Nephron progenitor cell (in vitro differentiated cells): ENCODE results near the gene DMD.

Source experiments
- DNase-seq: peaks from one replicate; pipeline ENCODE4 v3.0.0; 2021
- H3K27ac Mint-ChIP-seq: 2 replicates; pipeline ENCODE4 v1.8.0; 2021; ENCODE audit warnings: mild to moderate bottlenecking, moderate library complexity, mixed read lengths
- H3K27me3 Mint-ChIP-seq: 2 replicates; pipeline ENCODE4 v1.8.0; 2021; ENCODE audit warnings: mild to moderate bottlenecking, low read depth, mixed read lengths; ENCODE audit not compliant: poor library complexity
- H3K36me3 Mint-ChIP-seq: 2 replicates; pipeline ENCODE4 v1.8.0; 2021; ENCODE audit warnings: low read depth, mixed read lengths
- H3K4me1 Mint-ChIP-seq: 2 replicates; pipeline ENCODE4 v1.8.0; 2021; ENCODE audit warnings: mixed read lengths
- H3K4me3 Mint-ChIP-seq: 2 replicates; pipeline ENCODE4 v1.8.0; 2021; ENCODE audit warnings: mild to moderate bottlenecking, moderate library complexity, mixed read lengths
- H3K9me3 Mint-ChIP-seq: 2 replicates; pipeline ENCODE4 v1.8.0; 2021; ENCODE audit warnings: mild to moderate bottlenecking, moderate library complexity, mixed read lengths
- TF ChIP-seq, protein P1 (sequence below): fragments of 200-600 bp; sonication (generic); IDR thresholded peaks from 2 replicates; pipeline ENCODE4 v1.5.0; 2021; ENCODE audit warnings: antibody characterized with exemption

Gene DMD

DNA sequence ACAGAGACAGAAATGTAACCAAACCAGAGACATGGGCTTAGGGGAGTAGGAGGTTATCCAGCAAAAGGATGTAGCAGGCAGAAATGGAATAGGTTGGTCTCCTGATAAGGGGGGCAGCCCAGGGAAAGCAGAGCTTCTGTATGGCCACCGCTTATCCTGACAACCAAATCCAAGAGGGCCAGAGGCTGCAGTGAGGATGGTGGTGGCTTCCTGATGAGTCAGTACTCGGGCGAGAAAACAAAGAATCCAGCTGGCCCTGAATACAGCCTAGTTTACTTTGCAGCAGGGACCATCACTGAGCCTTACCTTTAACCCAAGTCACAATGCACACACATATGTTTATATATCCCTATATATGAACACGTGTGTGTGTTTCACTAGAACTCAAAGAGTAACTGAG is 2009.8 kb downstream of the DMD start:
- no peaks in the 10 kb centered on the region for H3K4me1 Mint-ChIP-seq
- H3K9me3 Mint-ChIP-seq = peaks cover 43% of the 10 kb centered on the region
- no peak for DNase-seq
- peaks cover 31% of the 10 kb centered on the region for H3K36me3 Mint-ChIP-seq
- no peak overlapping the region for H3K27ac Mint-ChIP-seq
- H3K4me3 Mint-ChIP-seq = no peak overlapping the region
- no peaks in the 10 kb centered on the region for H3K27me3 Mint-ChIP-seq
- TF ChIP-seq, protein P1, sequence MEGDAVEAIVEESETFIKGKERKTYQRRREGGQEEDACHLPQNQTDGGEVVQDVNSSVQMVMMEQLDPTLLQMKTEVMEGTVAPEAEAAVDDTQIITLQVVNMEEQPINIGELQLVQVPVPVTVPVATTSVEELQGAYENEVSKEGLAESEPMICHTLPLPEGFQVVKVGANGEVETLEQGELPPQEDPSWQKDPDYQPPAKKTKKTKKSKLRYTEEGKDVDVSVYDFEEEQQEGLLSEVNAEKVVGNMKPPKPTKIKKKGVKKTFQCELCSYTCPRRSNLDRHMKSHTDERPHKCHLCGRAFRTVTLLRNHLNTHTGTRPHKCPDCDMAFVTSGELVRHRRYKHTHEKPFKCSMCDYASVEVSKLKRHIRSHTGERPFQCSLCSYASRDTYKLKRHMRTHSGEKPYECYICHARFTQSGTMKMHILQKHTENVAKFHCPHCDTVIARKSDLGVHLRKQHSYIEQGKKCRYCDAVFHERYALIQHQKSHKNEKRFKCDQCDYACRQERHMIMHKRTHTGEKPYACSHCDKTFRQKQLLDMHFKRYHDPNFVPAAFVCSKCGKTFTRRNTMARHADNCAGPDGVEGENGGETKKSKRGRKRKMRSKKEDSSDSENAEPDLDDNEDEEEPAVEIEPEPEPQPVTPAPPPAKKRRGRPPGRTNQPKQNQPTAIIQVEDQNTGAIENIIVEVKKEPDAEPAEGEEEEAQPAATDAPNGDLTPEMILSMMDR = no peak

DNA sequence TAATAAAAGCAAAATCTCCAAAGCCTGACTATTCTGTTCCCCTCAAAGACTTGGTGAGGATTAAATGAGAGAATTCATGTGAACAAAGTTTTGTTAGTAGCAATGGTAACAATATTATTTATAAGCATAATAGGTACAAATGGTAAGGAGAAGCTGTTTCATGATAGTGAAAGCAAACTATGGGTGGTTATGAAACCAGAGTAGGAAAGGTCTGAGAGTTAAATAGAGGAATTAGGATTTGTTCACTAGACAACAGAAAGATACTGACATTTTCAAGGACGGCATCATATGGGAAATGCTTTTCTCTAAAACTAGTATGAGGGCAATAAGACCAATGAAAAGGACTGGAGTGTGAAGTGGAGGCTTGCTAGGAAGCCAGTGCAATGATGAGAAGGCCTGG is 2010.9 kb downstream of the DMD start:
- TF ChIP-seq, protein P1 = no peak
- Mint-ChIP-seq H3K27ac (no peak overlapping the region), H3K4me3 (no peak overlapping the region), H3K9me3 (peaks cover 42% of the 10 kb centered on the region), H3K4me1 (no peaks in the 10 kb centered on the region), H3K27me3 (no peaks in the 10 kb centered on the region), H3K36me3 (peaks cover 37% of the 10 kb centered on the region)
- no peak for DNase-seq

DNA sequence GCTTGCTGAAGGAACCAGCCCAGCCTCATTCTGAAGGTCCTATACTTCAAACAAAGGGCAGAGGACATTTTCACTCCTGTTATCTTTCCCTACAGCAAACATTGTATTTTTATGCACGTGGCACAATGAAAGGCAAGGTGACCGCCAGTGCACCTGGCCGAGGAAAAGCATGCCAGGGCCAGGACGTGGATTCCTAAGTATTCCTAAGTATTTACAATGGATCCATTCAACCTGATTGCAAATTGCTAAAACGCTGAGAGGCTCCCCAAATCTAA is 2011.6 kb downstream of the DMD start:
- Mint-ChIP-seq H3K4me3 (no peak overlapping the region), H3K36me3 (peaks cover 39% of the 10 kb centered on the region), H3K9me3 (peaks cover 49% of the 10 kb centered on the region), H3K27ac (no peak overlapping the region), H3K4me1 (no peaks in the 10 kb centered on the region), H3K27me3 (no peaks in the 10 kb centered on the region)
- TF ChIP-seq, protein P1 = no peak
- no peak for DNase-seq

DNA sequence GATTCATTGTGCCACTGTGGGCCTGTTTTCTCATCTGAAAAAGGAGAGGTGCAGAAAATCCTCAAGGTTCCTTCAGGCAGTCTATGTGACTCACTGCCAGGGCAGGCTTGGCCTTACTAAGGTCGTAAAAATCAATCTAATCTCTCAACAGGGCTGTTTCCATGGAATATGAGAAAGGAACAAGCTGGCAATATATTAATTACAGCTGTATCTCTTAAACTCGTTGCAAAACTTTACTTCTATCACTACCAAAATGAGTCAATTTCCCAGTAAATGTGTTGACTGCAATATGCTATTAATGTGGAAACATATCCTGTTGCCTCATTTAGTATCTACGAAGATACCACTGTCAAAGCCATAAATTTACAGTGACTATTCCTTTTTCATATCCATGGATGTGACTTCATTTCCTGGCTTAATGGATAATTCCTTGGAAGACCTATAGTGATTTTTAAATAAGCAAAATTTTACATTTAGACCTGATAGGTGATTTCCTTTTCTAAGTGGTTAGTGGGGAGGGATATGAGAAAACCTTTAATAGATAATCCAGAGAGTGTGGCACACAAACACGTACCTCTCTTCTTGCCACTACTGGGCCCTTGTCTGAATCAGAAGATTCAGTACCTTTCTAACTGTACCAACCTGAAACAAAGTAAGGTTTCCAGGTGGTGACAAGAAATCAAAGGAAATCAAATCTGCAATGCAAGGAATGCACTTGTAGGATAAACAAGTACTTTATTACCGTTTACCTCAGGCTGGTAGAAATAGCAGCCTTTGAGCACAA is 2012.1 kb downstream of the DMD start:
- DNase-seq = no peak
- peaks cover 54% of the 10 kb centered on the region for H3K9me3 Mint-ChIP-seq
- no peak overlapping the region for H3K27ac Mint-ChIP-seq
- TF ChIP-seq, protein P1 = no peak
- no peaks in the 10 kb centered on the region for H3K4me1 Mint-ChIP-seq
- H3K4me3 Mint-ChIP-seq = no peak overlapping the region
- peaks cover 45% of the 10 kb centered on the region for H3K36me3 Mint-ChIP-seq
- H3K27me3 Mint-ChIP-seq = no peaks in the 10 kb centered on the region

DNA sequence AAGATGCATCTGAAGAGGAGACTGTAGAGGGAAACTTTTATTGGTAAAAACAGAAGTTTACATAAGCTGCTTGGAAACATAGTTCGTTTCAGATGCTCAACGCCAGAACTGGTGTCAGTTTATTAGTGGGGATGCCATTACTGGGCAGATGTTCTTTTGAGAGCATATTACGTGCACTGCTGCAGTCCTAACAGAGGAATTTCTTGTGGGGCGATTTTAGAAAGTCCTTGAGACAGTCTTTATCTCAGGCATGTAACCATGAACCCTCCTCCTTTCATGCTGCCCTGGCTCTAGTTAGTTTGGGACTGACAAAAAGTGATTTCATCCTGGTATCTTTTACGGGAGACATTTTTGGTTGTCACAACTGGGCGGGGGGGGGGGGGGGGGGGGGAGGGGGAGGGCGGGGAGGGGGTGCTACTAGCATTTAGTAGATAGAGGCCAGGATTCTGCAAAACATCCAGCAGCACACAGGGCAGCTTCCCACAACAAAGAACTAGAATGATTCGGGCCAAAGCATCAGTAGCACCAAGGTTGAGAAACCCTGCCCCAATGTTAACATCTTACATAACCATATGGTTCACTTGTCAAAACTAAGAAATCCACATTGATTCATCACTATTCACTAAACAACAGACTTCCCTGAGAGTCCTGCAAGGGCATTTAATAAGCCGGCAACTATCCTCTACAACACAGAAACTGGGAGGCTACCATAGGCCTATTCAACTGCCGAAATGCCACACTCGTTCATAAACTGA is 2021.0 kb downstream of the DMD start:
- Mint-ChIP-seq H3K27me3 (no peaks in the 10 kb centered on the region), H3K4me1 (no peaks in the 10 kb centered on the region), H3K4me3 (no peak overlapping the region), H3K9me3 (peaks cover 36% of the 10 kb centered on the region), H3K36me3 (peaks cover 34% of the 10 kb centered on the region), H3K27ac (no peak overlapping the region)
- TF ChIP-seq, protein P1 = no peak
- DNase-seq = no peak
